NCI-H1105 (cell line): ENCODE measurements around the gene ATF5.
"Not testable (repeated sequence)": the region's sequence is repeated elsewhere in the genome, so short reads cannot be mapped to it uniquely, and the experiment has no call there.

Experiments
- DNase-seq: peaks from one replicate; lab custom pipeline; 2025; lab: John Stamatoyannopoulos, UW

ATF5 gene

GRCh38 chr19:49923055-49924003 is 5.7 kb upstream of the ATF5 start:
- DNase-seq, result no peak

DNA sequence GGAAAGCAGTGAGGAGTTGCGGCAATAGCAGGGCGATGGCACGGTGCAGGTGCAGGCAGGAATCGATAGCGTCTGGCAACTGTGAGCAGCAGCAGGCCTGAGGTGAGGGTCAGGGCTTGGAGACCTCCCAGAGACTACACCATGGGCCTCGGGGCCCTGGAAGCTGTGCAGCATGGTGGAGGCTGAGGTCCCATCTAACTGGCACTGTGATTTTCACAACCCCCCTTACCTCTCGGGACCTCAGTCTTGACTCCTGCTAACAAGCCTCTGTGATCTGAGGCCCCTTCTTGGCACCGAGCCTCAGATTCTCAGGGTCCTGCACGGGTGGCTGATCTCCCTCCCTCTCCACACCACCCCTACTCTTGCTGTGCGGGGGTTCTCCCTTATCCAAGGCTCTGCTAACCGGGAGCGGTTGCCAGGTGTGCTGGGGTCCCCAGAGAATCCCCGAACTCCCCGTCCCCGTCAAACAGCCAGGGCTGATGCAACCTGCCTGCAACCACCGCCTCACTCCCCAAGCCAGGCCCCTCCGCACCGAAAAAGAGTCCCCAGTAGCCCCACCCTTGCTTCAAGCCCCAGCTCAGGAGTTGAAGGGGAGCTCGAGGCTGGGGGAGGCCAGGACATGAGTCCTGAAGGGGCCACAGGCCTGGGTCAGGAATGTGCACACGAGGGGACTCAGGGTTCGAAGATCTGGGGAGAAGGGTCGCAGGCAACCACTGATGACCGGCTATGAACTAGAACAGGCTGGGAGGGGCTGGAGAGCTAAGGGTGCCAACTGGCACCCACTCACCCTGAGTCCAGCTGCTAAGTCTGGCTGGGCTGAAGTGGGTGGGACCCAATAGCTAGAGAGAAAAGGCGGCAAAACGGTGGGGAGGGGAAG is 4.8 kb upstream of the ATF5 start:
- no peak for DNase-seq

GRCh38 chr19:49924881-49925210 is 4.2 kb upstream of the ATF5 start:
- not testable (repeated sequence) for DNase-seq

- no peak for DNase-seq
These were observed 3.5 kb upstream of the ATF5 start for GRCh38 chr19:49925486-49925885.

DNA sequence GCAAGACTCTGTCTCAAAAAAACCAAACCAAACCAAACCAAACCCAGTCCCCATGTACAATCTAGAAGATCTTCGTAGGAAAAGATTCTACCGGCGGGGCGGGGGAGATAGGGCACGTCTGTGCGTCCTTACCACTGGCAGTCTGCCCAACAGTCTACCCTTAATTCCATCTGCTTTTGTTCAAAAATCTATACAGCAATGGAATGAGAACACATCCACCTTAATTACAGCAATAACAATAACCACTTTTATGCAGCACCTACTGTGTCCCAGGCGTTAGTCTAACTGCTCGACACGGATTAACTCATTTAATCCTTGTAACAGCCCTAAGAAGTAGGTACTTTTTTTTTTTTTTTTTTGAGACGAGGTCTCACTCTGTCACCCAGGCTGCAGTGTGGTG is 2.5 kb upstream of the ATF5 start:
- DNase-seq, result no peak

- DNase-seq, result no peak
These were observed 1.3 kb upstream of the ATF5 start for GRCh38 chr19:49927526-49928264.

GRCh38 chr19:49929611-49930482 is 842 bp downstream of the ATF5 start:
- peak; percentile 96 for DNase-seq

GRCh38 chr19:49930483-49931011 is 1.5 kb downstream of the ATF5 start:
- DNase-seq, result no peak

DNA sequence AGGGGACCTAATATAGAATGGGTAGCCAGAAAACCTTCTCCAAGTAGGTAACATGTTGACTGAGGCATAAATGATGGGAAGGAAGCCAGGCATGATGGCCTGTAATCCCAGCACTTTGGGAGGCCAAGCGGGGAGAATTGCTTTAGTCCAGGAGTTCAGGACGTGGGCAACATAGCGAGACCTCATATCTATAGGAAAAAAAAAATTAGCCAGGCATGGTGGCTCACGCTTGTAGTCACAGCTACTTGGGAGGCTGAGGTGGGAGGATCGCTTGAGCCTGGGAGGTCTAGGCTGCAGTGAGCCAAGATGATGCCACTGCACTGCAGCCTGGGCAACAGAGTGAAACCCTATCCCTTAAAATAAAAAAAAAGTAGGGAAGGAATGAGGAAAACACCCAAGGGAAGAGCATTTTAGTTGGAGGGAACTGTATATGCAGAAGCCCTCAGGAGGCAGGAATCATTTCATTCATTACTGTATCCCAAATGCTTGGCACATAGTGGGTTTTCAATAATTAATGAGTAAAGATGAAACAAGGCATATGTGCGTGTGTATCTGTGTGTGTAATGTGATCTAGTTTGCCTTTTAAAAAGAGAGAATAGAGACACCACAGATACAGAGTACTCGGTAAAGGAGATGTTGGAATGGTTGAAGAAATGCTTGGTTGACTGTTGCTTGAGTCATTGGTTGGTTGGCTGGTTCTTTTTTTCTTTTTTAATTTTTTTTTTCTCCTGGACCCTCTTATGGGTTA is 2.5 kb downstream of the ATF5 start:
- DNase-seq, result no peak

GRCh38 chr19:49932041-49932451 is 3.0 kb downstream of the ATF5 start:
- DNase-seq, result no peak

- no peak for DNase-seq
These were observed 3.7 kb downstream of the ATF5 start for GRCh38 chr19:49932731-49933131.

DNA sequence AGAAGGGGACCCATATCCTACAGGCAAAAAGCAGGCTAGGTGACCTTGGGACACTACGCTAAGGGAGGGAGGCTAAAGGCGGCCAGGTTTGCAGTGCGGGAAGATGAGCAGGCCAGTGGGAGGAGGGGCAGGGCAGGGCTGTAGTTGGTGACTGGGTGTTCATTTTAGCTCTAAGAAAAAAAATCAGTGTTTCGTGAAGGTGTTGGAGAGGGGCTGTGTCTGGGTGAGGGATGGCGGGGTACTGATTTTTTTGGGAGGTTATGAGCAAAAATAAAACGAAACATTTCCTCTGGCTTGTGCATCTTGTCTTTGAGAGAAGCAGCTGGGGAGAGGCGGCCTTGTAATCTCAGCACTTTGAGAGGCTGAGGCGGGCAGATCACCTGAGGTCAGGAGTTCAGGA is 4.6 kb downstream of the ATF5 start:
- DNase-seq, result no peak

DNA sequence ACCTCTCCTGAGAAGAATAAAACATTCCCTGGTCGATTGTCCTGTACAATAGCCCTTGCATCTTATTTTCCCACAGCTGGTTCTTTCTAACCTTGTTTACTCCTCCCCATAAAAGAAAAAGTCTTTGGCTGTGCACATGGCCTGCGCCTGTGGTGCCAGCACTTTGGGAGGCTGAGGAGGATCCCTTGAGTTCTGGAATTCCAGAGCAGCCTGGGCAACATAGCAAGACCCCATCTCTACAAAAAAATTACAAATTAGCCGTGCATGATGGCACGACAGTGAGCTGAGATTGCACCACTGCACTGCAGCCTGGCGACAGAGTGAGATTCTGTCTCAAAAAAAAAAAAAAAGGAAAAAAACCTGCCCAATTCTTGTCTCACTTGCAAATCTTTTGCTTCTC is 7.5 kb downstream of the ATF5 start:
- DNase-seq, result no peak

DNA sequence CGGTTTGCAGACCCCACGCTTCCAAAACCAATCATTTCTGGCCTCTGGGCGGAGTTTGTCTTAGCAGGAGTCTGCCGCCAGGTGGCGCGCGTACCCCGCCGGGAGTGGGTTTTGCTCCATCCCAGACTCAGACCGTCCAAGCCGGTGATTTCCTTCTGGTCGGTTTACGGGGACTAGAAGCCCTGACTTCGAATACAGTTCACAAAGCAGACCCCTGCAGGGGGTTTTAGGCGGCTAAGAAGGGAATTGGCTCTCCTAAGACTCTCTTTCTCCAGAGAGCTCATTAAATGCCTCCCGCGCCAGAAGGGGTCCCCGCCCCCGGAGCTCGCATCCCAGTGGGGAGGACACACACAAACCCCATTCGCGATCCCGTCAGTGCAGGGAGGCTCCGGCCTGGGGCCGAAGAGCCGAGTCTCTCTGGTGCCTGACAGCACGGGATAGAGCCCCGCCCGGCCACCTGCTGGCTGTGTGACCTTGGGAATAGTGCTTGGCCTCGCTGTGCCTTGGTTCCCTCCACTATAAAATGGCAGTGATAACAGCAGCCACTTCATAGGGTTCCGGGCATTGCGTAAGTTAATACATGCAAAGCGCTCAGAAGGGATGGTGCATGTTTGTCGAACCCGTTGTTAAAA is 8.9 kb downstream of the ATF5 start:
- DNase-seq, result peak; percentile 65

DNA sequence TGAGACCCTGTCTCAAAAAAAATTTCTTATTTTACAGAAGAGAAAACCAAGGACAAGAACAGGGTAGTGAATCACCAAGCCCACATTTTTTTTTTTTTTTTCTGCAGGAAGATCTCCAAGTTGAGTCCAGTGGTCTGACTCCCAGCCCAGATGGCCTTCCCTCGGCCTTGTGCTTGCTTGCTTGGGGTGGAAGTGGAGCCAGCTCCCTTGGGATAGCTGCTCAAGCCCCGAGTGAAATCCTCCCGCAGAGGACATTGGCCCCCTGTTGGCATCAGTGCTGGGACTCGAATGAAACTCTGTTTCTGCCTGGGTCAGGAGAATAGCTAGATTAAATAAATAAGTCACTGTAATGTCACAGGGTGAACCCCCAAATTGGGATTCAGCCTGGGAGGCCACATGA is 9.7 kb downstream of the ATF5 start:
- no peak for DNase-seq

DNA sequence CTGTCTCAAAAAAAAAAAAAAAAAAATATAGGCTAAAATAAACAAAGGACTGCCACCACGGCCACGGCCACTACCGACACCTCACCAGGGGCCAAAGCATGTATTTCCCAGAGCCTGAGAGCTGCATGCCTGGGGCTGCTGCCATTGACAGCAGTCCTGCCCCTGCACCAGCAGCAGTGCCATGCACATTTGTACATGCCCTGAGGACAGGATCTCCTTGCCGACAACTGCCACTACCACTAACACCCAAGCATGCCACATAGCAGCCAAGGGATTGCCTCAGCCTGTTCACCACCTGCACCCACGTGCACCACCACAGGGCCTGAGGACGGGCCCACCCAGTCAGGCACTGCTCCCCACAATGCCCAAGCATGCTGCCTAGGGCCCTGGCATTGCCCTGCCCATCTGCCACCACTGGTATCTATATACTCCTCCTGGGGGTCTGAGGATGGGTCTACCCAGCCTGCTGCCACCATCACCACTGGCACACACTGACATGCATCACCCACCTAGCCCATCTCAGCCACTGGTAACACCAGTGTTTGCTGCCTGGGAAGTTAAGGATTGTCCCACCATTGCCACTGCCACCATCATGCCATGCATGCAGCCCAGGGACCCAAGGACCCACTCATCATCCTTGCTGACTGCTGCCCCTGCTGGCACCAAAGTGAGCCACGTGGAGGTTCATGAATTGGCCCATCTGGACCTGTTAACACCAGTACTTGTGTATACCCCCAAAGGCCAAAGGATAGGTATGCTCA is 10.9 kb downstream of the ATF5 start:
- no peak for DNase-seq

DNA sequence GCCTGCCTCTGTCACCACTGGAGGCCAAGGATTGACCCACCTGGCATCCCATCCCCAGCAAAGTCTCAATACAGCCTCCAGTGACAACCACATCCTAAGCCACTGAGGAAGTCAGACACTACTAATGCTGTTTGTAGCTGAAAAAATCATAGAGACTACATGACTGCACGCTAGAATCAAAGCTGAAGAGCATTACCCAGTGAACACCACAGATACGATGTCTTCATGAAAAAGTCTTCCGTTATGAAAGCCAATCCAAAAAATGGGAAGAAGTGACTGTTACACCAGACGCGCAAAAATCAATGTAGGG is 11.4 kb downstream of the ATF5 start:
- DNase-seq, result no peak

DNA sequence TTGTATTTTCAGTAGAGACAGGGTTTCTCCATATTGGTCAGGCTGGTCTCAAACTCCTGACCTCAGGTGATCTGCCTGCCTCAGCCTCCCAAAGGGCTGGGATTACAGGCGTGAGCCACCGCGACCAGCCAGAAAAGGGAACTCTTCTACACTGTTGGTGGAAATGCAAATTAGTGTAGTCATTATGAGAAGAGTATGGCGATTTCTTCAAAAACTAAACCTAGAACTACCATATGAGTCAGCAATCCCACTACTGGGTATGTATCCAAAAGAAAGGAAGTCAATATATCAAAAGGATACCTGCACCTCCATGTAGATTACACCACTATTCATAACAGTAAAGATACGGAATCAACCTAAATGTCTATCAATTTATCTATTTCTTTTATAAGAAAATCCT is 15.6 kb downstream of the ATF5 start:
- DNase-seq, result not testable (repeated sequence)

DNA sequence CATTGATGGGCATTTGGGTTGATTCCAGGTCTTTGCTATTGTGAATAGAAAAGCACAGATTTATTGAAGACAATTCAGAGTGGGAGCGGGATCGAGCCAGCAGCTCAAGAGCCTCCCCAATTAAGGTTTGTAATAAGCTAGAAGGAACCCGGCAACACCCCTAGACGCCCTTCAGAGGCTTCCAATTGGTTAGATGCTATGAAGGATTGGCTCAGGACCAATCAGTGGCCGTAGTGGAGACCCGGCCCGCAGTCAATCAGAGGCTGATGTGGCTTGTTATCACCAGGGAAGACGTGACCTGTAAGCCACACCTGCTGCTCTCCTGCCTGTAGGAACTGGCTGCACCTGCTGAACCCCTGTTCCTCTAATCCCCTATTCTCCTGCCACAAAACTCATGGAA is 17.4 kb downstream of the ATF5 start:
- DNase-seq, result no peak
